HepG2 (cell line): ENCODE measurements around the gene ANKS1A. TPM values are rescaled to one million over a fixed set of nuclear protein-coding genes. Genes with fewer than 3 reads are reported as not detected.

Experiments used
- ATAC-seq: fragments of 200-7000 bp; cut with Tn5 transposase; 3 replicates; pipeline ENCODE4 v1.9.1; 2020; ENCODE audit warnings: mild to moderate bottlenecking, moderate library complexity
- BruUV-seq: library from RNA; stranded (reverse); fragments of 400-500 nt; replicated peaks from 2 replicates; lab custom pipeline; 2021; lab: Mats Ljungman, UMichigan
- CTCF ChIA-PET: fragments of 300-600 bp; formaldehyde crosslinking; extraction: SDS; loops from one replicate; lab custom pipeline; 2021; ENCODE audit warnings: low total read pairs, inconsistent platforms, low intra/inter-chr PET ratio; lab: Yijun Ruan, JAX
- POLR2A ChIA-PET: fragments of 350-600 bp; sonication (Branson Sonifier 250); formaldehyde crosslinking; loops from one replicate; lab custom pipeline; 2020; ENCODE audit warnings: antibody characterized with exemption, inconsistent platforms; lab: Yijun Ruan, JAX
- DNase-seq: peaks from one replicate; pipeline ENCODE4 v3.0.0-alpha.2; 2015; ENCODE audit warnings: low spot score
- FAIRE-seq: peaks from 3 replicates; lab custom pipeline; 2011; peaks lifted over from hg19 to GRCh38; lab: Jason Lieb, UNC
- H2AFZ ChIP-seq: one replicate; pipeline ENCODE4 v1.6.1; 2011; ENCODE audit warnings: low read length, inconsistent platforms
- H3K27ac ChIP-seq: fragments of 300-600 bp; 3 replicates; pipeline ENCODE4 v1.8.0; 2011; ENCODE audit warnings: mixed run types, mild to moderate bottlenecking, mixed read lengths, low read length, inconsistent platforms; ENCODE audit not compliant: insufficient read depth; ENCODE audit errors: extremely low read length
- H3K27me3 ChIP-seq, 2 experiments: fragments of 200-600 bp in 1 of 2; 2 replicates in 1 of 2; 3 replicates in 1 of 2; pipeline versions ENCODE4 v1.6.0 to v1.8.0; 2011; ENCODE audit warnings: low read length in 2 of 2, mild to moderate bottlenecking in 2 of 2, moderate library complexity in 2 of 2, inconsistent platforms in 1 of 2; ENCODE audit not compliant: insufficient read depth in 2 of 2, control insufficient read depth in 1 of 2
- H3K36me3 ChIP-seq, 2 experiments: fragments of 200-600 bp in 1 of 2; replicated peaks in 1 of 2; 2 replicates in 1 of 2; 3 replicates in 1 of 2; pipeline versions ENCODE4 v1.5.1 to v1.8.0; 2011; ENCODE audit warnings: low read length in 2 of 2, inconsistent platforms in 1 of 2; ENCODE audit not compliant: insufficient read depth in 2 of 2, control insufficient read depth in 1 of 2
- H3K4me1 ChIP-seq: 2 replicates; pipeline ENCODE4 v1.5.1; 2012; ENCODE audit warnings: low read length, inconsistent platforms; ENCODE audit not compliant: insufficient read depth
- H3K4me2 ChIP-seq: 2 replicates; pipeline ENCODE4 v1.6.0; 2011; ENCODE audit warnings: low read depth, low read length, inconsistent platforms
- H3K4me3 ChIP-seq, 3 experiments: fragments of 200-600 bp in 1 of 3; sonication (generic), shearing (Covaris generic) in 1 of 3; replicated peaks in 1 of 3; 2 replicates each; pipeline ENCODE4 v1.5.1; 2011 to 2016; ENCODE audit warnings: low read length in 3 of 3, inconsistent platforms in 2 of 3, low read depth in 2 of 3, mild to moderate bottlenecking in 2 of 3, control low read depth in 1 of 3, mixed read lengths in 1 of 3; ENCODE audit not compliant: insufficient read depth in 1 of 3
- H3K79me2 ChIP-seq: one replicate; pipeline ENCODE4 v1.6.1; 2011; ENCODE audit warnings: low read length, inconsistent platforms; ENCODE audit not compliant: insufficient read depth
- H3K9ac ChIP-seq: 2 replicates; pipeline ENCODE4 v1.6.0; 2011; ENCODE audit warnings: mild to moderate bottlenecking, low read depth, low read length, inconsistent platforms; ENCODE audit not compliant: insufficient read depth
- H3K9me3 ChIP-seq: 2 replicates; pipeline ENCODE4 v1.5.1; 2012; ENCODE audit warnings: mild to moderate bottlenecking, low read length
- H4K20me1 ChIP-seq: 2 replicates; pipeline ENCODE4 v1.6.0; 2011; ENCODE audit warnings: inconsistent platforms, mild to moderate bottlenecking, low read length, moderate library complexity; ENCODE audit not compliant: insufficient read depth
- ETV5 ChIP-seq: IDR thresholded peaks from 2 replicates; pipeline ENCODE4 v1.6.1; 2018; ENCODE audit warnings: missing biosample characterization, missing genetic modification reagents, inconsistent platforms, borderline replicate concordance
- ETV6 ChIP-seq: sonication (generic); formaldehyde crosslinking; conservative IDR thresholded peaks from 2 replicates; pipeline ENCODE4 v1.4.0; 2020; ENCODE audit warnings: missing genetic modification reagents
- KDM2A ChIP-seq: sonication (generic); formaldehyde crosslinking; IDR thresholded peaks from 2 replicates; pipeline ENCODE4 v1.4.0; 2020; ENCODE audit warnings: low read depth, missing genetic modification reagents, borderline replicate concordance
- RXRB ChIP-seq: IDR thresholded peaks from 2 replicates; pipeline ENCODE4 v1.6.1; 2016; ENCODE audit warnings: borderline replicate concordance, missing genetic modification reagents, missing compliant biosample characterization
- SMAD3 ChIP-seq: sonication (generic); formaldehyde crosslinking; IDR thresholded peaks from 2 replicates; pipeline ENCODE4 v1.4.0; 2020; ENCODE audit warnings: missing genetic modification reagents
- SMYD3 ChIP-seq: sonication (generic); formaldehyde crosslinking; IDR thresholded peaks from 2 replicates; pipeline ENCODE4 v1.8.1; 2023; ENCODE audit warnings: mild to moderate bottlenecking, missing genetic modification reagents
- ZBTB8A ChIP-seq: sonication (generic); formaldehyde crosslinking; IDR thresholded peaks from 2 replicates; pipeline ENCODE4 v1.4.0; 2020; ENCODE audit warnings: mild to moderate bottlenecking, low read depth, missing genetic modification reagents, borderline replicate concordance
- ZNF124 ChIP-seq: sonication (generic); formaldehyde crosslinking; IDR thresholded peaks from 2 replicates; pipeline ENCODE4 v1.4.0; 2020; ENCODE audit warnings: missing genetic modification reagents
- WGBS: methylation state at CpG from one replicate; pipeline ENCODE4 v1.1.6; 2017; ENCODE audit warnings: low lambda C conversion rate; 5-methylcytosine and 5-hydroxymethylcytosine counted together
- in situ Hi-C: cut with HindIII; loops from 2 replicates; pipeline ENCODE4 v1.10.0; 2017; ENCODE audit warnings: low pct_unique_long_range_greater_than_20kb; ENCODE audit not compliant: extremely low pct_ligation_motif_present
- intact Hi-C: fragments of 100-400 bp; cut with micrococcal nuclease; formaldehyde crosslinking; loops from one replicate; pipeline ENCODE4 v1.10.0; 2022; ENCODE audit not compliant: unreplicated experiment
- polyA plus RNA-seq, 8 experiments: library from polyadenylated mRNA; depleted of rRNA in 3 of 8; stranded (reverse) in 7 of 8; unstranded in 1 of 8; fragments of >200 nt; fragmentation: Illumina TruSeq in 4 of 8; extraction: Trizol in 4 of 8; gene quantifications; 2 replicates each; pipeline versions ENCODE4 v1.2.1 to v1.2.3, GENCODE V29; 2011 to 2016; ENCODE audit warnings: low read depth in 4 of 8, missing spikeins in 1 of 8, mixed read lengths in 1 of 8; ENCODE audit not compliant: insufficient read depth in 1 of 8
- total RNA-seq, 5 experiments: library from RNA; depleted of rRNA; stranded (reverse); fragments of >200 nt; fragmentation: Illumina TruSeq; extraction: Trizol; gene quantifications; 2 replicates each; pipeline ENCODE4 v1.2.3, GENCODE V29; 2016; ENCODE audit warnings: low read depth in 1 of 5
- TF ChIP-seq, protein P1 (sequence below): sonication (generic); formaldehyde crosslinking; conservative IDR thresholded peaks from 2 replicates; pipeline ENCODE4 v1.8.0; 2022; ENCODE audit warnings: mild to moderate bottlenecking, moderate library complexity, missing genetic modification reagents
- TF ChIP-seq, protein P2 (sequence below): sonication (generic); formaldehyde crosslinking; IDR thresholded peaks from 2 replicates; pipeline ENCODE4 v1.8.1; 2023; ENCODE audit warnings: mild to moderate bottlenecking, missing genetic modification reagents, borderline replicate concordance

ANKS1A gene
- total and polyA plus RNA-seq, 2 of the 13 experiments (the other 11 are each of a cell fraction or from before 2014, with no cell fraction given), result 7.2 to 15.1 TPM

DNA sequence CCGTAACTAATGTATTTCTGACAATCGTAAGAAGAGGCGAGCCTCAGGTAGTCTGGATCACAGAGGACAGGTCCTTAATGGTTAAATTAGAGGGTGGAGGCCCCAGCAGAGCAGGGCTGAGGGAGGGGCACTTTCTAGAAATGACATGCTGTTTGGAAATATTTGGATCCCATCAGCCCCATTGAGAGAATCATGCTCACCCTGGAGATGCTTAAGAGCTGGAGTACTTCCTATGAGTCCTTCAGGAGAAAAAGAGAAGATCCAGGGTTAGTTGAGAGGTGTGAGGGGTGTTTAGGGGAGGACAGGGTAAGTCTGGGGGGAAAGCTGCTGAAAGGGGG, 129.1 kb downstream of the ANKS1A start:
- H3K4me1 ChIP-seq, result no peaks in the 10 kb centered on the region
- no peak for TF ChIP-seq ZNF124 (CRISPR knock-in tag)
- no peak for TF ChIP-seq ETV5 (CRISPR knock-in tag)
- no peak for TF ChIP-seq SMYD3
- TF ChIP-seq, protein P1, sequence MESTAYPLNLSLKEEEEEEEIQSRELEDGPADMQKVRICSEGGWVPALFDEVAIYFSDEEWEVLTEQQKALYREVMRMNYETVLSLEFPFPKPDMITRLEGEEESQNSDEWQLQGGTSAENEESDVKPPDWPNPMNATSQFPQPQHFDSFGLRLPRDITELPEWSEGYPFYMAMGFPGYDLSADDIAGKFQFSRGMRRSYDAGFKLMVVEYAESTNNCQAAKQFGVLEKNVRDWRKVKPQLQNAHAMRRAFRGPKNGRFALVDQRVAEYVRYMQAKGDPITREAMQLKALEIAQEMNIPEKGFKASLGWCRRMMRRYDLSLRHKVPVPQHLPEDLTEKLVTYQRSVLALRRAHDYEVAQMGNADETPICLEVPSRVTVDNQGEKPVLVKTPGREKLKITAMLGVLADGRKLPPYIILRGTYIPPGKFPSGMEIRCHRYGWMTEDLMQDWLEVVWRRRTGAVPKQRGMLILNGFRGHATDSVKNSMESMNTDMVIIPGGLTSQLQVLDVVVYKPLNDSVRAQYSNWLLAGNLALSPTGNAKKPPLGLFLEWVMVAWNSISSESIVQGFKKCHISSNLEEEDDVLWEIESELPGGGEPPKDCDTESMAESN (CRISPR knock-in tag), result no peak
- ChIA-PET POLR2A (no interaction called here), CTCF (no interaction called here)
- no peak overlapping the region for H3K4me3 ChIP-seq
- no peaks in the 10 kb centered on the region for H3K79me2 ChIP-seq
- ATAC-seq, result no peak
- H4K20me1 ChIP-seq, result no peaks in the 10 kb centered on the region
- H3K4me2 ChIP-seq, result no peak overlapping the region
- H2AFZ ChIP-seq, result no peak overlapping the region
- H3K27me3 ChIP-seq, result no peaks in the 10 kb centered on the region
- no TSS peak for BruUV-seq
- no peak for DNase-seq
- WGBS, result 96% methylated on average over 3 of the region's 3 CpGs
- no peaks in the 10 kb centered on the region for H3K9me3 ChIP-seq
- in situ Hi-C loops (no loop called here), intact Hi-C loops (no loop called here)
- no peak overlapping the region for H3K9ac ChIP-seq
- H3K27ac ChIP-seq, result no peak overlapping the region
- H3K36me3 ChIP-seq, result peaks cover 13 to 15% of the 10 kb centered on the region in 2 experiments; a peak in 4 of 5 replicates
- no peak for FAIRE-seq

DNA sequence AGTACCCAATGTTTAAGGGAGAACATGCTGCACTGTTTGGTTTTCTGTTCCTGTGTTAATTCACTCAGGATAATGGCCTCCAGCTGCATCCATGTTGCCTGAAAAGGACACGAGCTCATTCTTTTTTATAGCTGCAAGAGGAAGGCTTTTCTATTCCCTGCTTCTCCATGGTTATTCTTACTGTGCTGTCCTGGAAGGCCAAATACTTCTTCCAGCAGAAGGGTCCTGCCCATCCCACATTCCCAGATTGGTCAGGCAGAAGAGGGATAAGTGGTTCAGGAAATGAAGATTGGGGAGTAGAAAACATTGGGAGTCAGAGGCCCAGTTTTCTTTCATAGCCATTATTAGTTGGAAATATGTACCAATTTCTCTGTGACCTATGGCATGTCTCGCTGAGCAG, 129.7 kb downstream of the ANKS1A start:
- no peaks in the 10 kb centered on the region for H3K27me3 ChIP-seq
- no peaks in the 10 kb centered on the region for H3K79me2 ChIP-seq
- no peak overlapping the region for H2AFZ ChIP-seq
- no peak for DNase-seq
- no peak overlapping the region for H3K4me2 ChIP-seq
- no peak overlapping the region for H3K4me3 ChIP-seq
- H3K9ac ChIP-seq, result no peak overlapping the region
- ChIA-PET POLR2A (no interaction called here), CTCF (no interaction called here)
- H4K20me1 ChIP-seq, result no peaks in the 10 kb centered on the region
- H3K9me3 ChIP-seq, result no peaks in the 10 kb centered on the region
- no peak overlapping the region for H3K27ac ChIP-seq
- ATAC-seq, result no peak
- intact Hi-C loops (no loop called here), in situ Hi-C loops (no loop called here)
- H3K4me1 ChIP-seq, result no peaks in the 10 kb centered on the region
- peaks cover 13 to 15% of the 10 kb centered on the region in 2 experiments; a peak in 4 of 5 replicates for H3K36me3 ChIP-seq
- BruUV-seq, result no TSS peak
- WGBS, result 83% methylated on average over 2 of the region's 2 CpGs
- TF ChIP-seq ETV6 (CRISPR knock-in tag) (no peak), ZBTB8A (CRISPR knock-in tag) (no peak), KDM2A (CRISPR knock-in tag) (no peak), SMAD3 (CRISPR knock-in tag) (no peak), RXRB (no peak)
- TF ChIP-seq, protein P2, sequence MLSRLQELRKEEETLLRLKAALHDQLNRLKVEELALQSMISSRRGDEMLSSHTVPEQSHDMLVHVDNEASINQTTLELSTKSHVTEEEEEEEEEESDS, result no peak
- FAIRE-seq, result no peak
